Measurements from ENCODE around the gene TMEM86A.
"Not testable (repeated sequence)": the region's sequence is repeated elsewhere in the genome, so short reads cannot be mapped to it uniquely, and the experiment has no call there.

TMEM86A gene

DNA sequence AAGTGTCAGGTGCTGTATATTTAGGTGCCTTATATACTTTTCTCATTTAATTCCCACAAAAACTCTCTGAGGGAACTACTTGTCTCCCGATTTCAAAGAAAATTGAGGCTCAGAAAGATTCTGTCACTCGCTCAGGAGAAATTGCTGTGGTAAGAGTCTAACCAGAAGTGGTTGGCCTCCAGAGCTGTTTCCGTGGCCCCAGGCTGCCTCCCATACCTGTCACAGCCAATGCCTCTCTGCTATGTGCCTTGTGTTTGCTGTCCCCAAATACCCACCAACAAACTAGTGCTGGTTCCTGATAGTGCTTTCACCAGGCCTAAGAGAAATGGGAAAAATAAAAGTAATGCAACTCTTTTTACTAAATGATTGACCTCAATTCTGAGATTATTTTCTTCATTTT, 21.0 kb upstream of the TMEM86A start:
- Histone ChIP-seq H2AFZ (ENCODE audit: low read depth, low read length) (no peak overlapping the region), H2AK5ac (ENCODE audit: low read length, severe bottlenecking) (no peak overlapping the region), H3K9me3 (ENCODE audit: control insufficient read depth, low read length) (no peaks in the 10 kb centered on the region), H3K4me3 (ENCODE audit: insufficient read depth in 1 of 2, low read depth in 1 of 2, low read length in 2 of 2) (no peak overlapping the region), H3K18ac (ENCODE audit: low read depth in 1 of 2, low read length in 2 of 2) (no peak overlapping the region), H3K27ac (ENCODE audit: low read length, poor library complexity, severe bottlenecking) (no peak overlapping the region), H3K79me1 (replicated peaks; ENCODE audit: low read length, poor library complexity, severe bottlenecking) (no peaks in the 10 kb centered on the region), H4K8ac (ENCODE audit: low read length) (no peak overlapping the region), H3K4ac (ENCODE audit: low read depth in 1 of 2, low read length in 2 of 2) (no peak overlapping the region), H3K9ac (ENCODE audit: low read length) (no peak overlapping the region), H3K14ac (ENCODE audit: low read length in 2 of 2) (no peak overlapping the region), H3K27me3 (ENCODE audit: control insufficient read depth in 1 of 2, insufficient read depth in 1 of 2, low read length in 2 of 2) (no peaks in the 10 kb centered on the region), H3K23ac (ENCODE audit: low read length in 2 of 2) (no peak overlapping the region), H2BK12ac (ENCODE audit: low read length in 2 of 2) (no peak overlapping the region), H2BK120ac (ENCODE audit: low read depth, low read length) (no peak overlapping the region), H3K36me3 (ENCODE audit: control insufficient read depth in 1 of 2, insufficient read depth in 2 of 2, low read depth in 1 of 2, low read length in 2 of 2) (no peaks in the 10 kb centered on the region), H3K4me2 (ENCODE audit: low read length, poor library complexity, severe bottlenecking) (no peak overlapping the region), H2BK15ac (ENCODE audit: low read depth, poor library complexity, severe bottlenecking) (no peak overlapping the region), H2BK5ac (ENCODE audit: low read depth, low read length, poor library complexity, severe bottlenecking) (no peak overlapping the region), H4K91ac (ENCODE audit: low read length) (no peak overlapping the region), H3K4me1 (ENCODE audit: control insufficient read depth, insufficient read depth, low read depth, low read length) (no peaks in the 10 kb centered on the region)
- WGBS = 83% methylated on average over 3 of the region's 3 CpGs
- no peak for DNase-seq

- not testable (repeated sequence) for H3K14ac ChIP-seq (ENCODE audit: low read length in 2 of 2); H4K8ac ChIP-seq (ENCODE audit: low read length); H2AFZ ChIP-seq (ENCODE audit: low read depth, low read length); H2BK15ac ChIP-seq (ENCODE audit: low read depth, poor library complexity, severe bottlenecking); H3K4me1 ChIP-seq (ENCODE audit: control insufficient read depth, insufficient read depth, low read depth, low read length); H3K79me1 ChIP-seq (replicated peaks; ENCODE audit: low read length, poor library complexity, severe bottlenecking); H3K27ac ChIP-seq (ENCODE audit: low read length, poor library complexity, severe bottlenecking); H3K4ac ChIP-seq (ENCODE audit: low read depth in 1 of 2, low read length in 2 of 2); H2BK5ac ChIP-seq (ENCODE audit: low read depth, low read length, poor library complexity, severe bottlenecking); H3K27me3 ChIP-seq (ENCODE audit: control insufficient read depth in 1 of 2, insufficient read depth in 1 of 2, low read length in 2 of 2); H2BK12ac ChIP-seq (ENCODE audit: low read length in 2 of 2); DNase-seq; H2BK120ac ChIP-seq (ENCODE audit: low read depth, low read length); H4K91ac ChIP-seq (ENCODE audit: low read length); H3K4me3 ChIP-seq (ENCODE audit: insufficient read depth in 1 of 2, low read depth in 1 of 2, low read length in 2 of 2); H3K23ac ChIP-seq (ENCODE audit: low read length in 2 of 2); H2AK5ac ChIP-seq (ENCODE audit: low read length, severe bottlenecking); H3K18ac ChIP-seq (ENCODE audit: low read depth in 1 of 2, low read length in 2 of 2); H3K9me3 ChIP-seq (ENCODE audit: control insufficient read depth, low read length); H3K9ac ChIP-seq (ENCODE audit: low read length); H3K36me3 ChIP-seq (ENCODE audit: control insufficient read depth in 1 of 2, insufficient read depth in 2 of 2, low read depth in 1 of 2, low read length in 2 of 2); H3K4me2 ChIP-seq (ENCODE audit: low read length, poor library complexity, severe bottlenecking)
- 100% methylated on average over 1 of the region's 1 CpG for WGBS
Measured at GRCh38 chr11:18681949-18682348, 16.6 kb upstream of the TMEM86A start.

DNA sequence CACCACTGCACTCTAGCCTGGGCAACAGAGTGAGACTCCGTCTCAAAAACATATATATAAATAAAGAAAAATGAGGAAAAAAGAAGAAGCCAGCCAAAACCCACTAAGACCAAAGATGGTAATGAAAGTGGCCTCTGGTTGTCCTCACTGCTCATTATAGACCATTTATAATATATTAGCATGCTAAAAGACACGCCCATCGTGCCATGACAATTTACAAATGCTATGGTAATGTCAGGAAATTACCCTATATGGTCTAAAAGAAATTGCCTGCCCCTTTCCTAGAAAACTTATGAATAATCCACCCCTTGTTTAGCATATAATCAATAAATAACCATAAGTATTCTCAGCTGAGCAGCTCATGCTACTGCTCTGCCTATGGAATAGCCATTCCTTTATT, 16.1 kb upstream of the TMEM86A start:
- no peak overlapping the region for H3K27ac ChIP-seq (ENCODE audit: low read length, poor library complexity, severe bottlenecking)
- WGBS = 93% methylated on average over 2 of the region's 3 CpGs

GRCh38 chr11:18684267-18684666, 14.3 kb upstream of the TMEM86A start:
- no peak overlapping the region for H3K4ac ChIP-seq (ENCODE audit: low read depth in 1 of 2, low read length in 2 of 2)
- no peak overlapping the region for H3K9ac ChIP-seq (ENCODE audit: low read length)
- H3K9me3 ChIP-seq (ENCODE audit: control insufficient read depth, low read length) = no peaks in the 10 kb centered on the region
- no peak overlapping the region for H3K4me2 ChIP-seq (ENCODE audit: low read length, poor library complexity, severe bottlenecking)
- H2BK5ac ChIP-seq (ENCODE audit: low read depth, low read length, poor library complexity, severe bottlenecking) = no peak overlapping the region
- 94% methylated on average over 1 of the region's 1 CpG for WGBS
- no peak overlapping the region for H2AK5ac ChIP-seq (ENCODE audit: low read length, severe bottlenecking)
- H2AFZ ChIP-seq (ENCODE audit: low read depth, low read length) = no peak overlapping the region
- H2BK15ac ChIP-seq (ENCODE audit: low read depth, poor library complexity, severe bottlenecking) = no peak overlapping the region
- H3K79me1 ChIP-seq (replicated peaks; ENCODE audit: low read length, poor library complexity, severe bottlenecking) = no peaks in the 10 kb centered on the region
- no peaks in the 10 kb centered on the region for H3K36me3 ChIP-seq (ENCODE audit: control insufficient read depth in 1 of 2, insufficient read depth in 2 of 2, low read depth in 1 of 2, low read length in 2 of 2)
- H3K14ac ChIP-seq (ENCODE audit: low read length in 2 of 2) = no peak overlapping the region
- no peak overlapping the region for H4K91ac ChIP-seq (ENCODE audit: low read length)
- H2BK12ac ChIP-seq (ENCODE audit: low read length in 2 of 2) = no peak overlapping the region
- no peak overlapping the region for H4K8ac ChIP-seq (ENCODE audit: low read length)
- H3K27ac ChIP-seq (ENCODE audit: low read length, poor library complexity, severe bottlenecking) = no peak overlapping the region
- no peak overlapping the region for H3K23ac ChIP-seq (ENCODE audit: low read length in 2 of 2)
- H3K4me3 ChIP-seq (ENCODE audit: insufficient read depth in 1 of 2, low read depth in 1 of 2, low read length in 2 of 2) = no peak overlapping the region
- H3K4me1 ChIP-seq (ENCODE audit: control insufficient read depth, insufficient read depth, low read depth, low read length) = no peaks in the 10 kb centered on the region
- no peak overlapping the region for H3K18ac ChIP-seq (ENCODE audit: low read depth in 1 of 2, low read length in 2 of 2)
- H3K27me3 ChIP-seq (ENCODE audit: control insufficient read depth in 1 of 2, insufficient read depth in 1 of 2, low read length in 2 of 2) = no peaks in the 10 kb centered on the region
- no peak overlapping the region for H2BK120ac ChIP-seq (ENCODE audit: low read depth, low read length)
- DNase-seq = no peak

More for the DNA sequence above, 16.1 kb upstream of the TMEM86A start:
- Histone ChIP-seq H3K9ac (ENCODE audit: low read length) (no peak overlapping the region), H2BK5ac (ENCODE audit: low read depth, low read length, poor library complexity, severe bottlenecking) (no peak overlapping the region), H2BK15ac (ENCODE audit: low read depth, poor library complexity, severe bottlenecking) (no peak overlapping the region), H3K79me1 (replicated peaks; ENCODE audit: low read length, poor library complexity, severe bottlenecking) (no peaks in the 10 kb centered on the region), H2BK12ac (ENCODE audit: low read length in 2 of 2) (no peak overlapping the region), H3K4ac (ENCODE audit: low read depth in 1 of 2, low read length in 2 of 2) (no peak overlapping the region), H2AK5ac (ENCODE audit: low read length, severe bottlenecking) (no peak overlapping the region), H3K14ac (ENCODE audit: low read length in 2 of 2) (no peak overlapping the region), H3K4me3 (ENCODE audit: insufficient read depth in 1 of 2, low read depth in 1 of 2, low read length in 2 of 2) (no peak overlapping the region), H4K8ac (ENCODE audit: low read length) (no peak overlapping the region), H3K27me3 (ENCODE audit: control insufficient read depth in 1 of 2, insufficient read depth in 1 of 2, low read length in 2 of 2) (no peaks in the 10 kb centered on the region), H3K23ac (ENCODE audit: low read length in 2 of 2) (no peak overlapping the region), H2BK120ac (ENCODE audit: low read depth, low read length) (no peak overlapping the region), H3K4me2 (ENCODE audit: low read length, poor library complexity, severe bottlenecking) (no peak overlapping the region), H2AFZ (ENCODE audit: low read depth, low read length) (no peak overlapping the region), H3K9me3 (ENCODE audit: control insufficient read depth, low read length) (no peaks in the 10 kb centered on the region), H3K36me3 (ENCODE audit: control insufficient read depth in 1 of 2, insufficient read depth in 2 of 2, low read depth in 1 of 2, low read length in 2 of 2) (no peaks in the 10 kb centered on the region), H3K4me1 (ENCODE audit: control insufficient read depth, insufficient read depth, low read depth, low read length) (no peaks in the 10 kb centered on the region), H4K91ac (ENCODE audit: low read length) (no peak overlapping the region), H3K18ac (ENCODE audit: low read depth in 1 of 2, low read length in 2 of 2) (no peak overlapping the region)
- no peak for DNase-seq
